Aorta (tissue), 5 donors: Measurements from ENCODE around the gene LINGO3. TPM values are rescaled to one million over a fixed set of nuclear protein-coding genes. Genes with fewer than 3 reads are reported as not detected.
"Not testable (repeated sequence)": the region's sequence is repeated elsewhere in the genome, so short reads cannot be mapped to it uniquely, and the experiment has no call there.

Source experiments
- ATAC-seq: fragments of 200-7000 bp; cut with Tn5 transposase; one replicate; pipeline ENCODE4 v1.9.1; 2022; ENCODE audit warnings: moderate library complexity; ENCODE audit not compliant: low FRiP score
- DNase-seq, 2 donors: peaks; one replicate each; pipeline ENCODE4 v3.0.0-alpha.2; 2020
- H3K27ac ChIP-seq, 2 donors: one replicate each; pipeline ENCODE4 v1.5.1; 2013; ENCODE audit warnings: low read length in 2 of 2, mild to moderate bottlenecking in 2 of 2, moderate library complexity in 2 of 2, control low read depth in 1 of 2, inconsistent platforms in 1 of 2, low read depth in 1 of 2
- H3K27me3 ChIP-seq, 2 donors: one replicate each; pipeline ENCODE4 v1.6.1; 2013; ENCODE audit warnings: control low read depth in 1 of 2, low read length in 1 of 2, mild to moderate bottlenecking in 1 of 2, moderate library complexity in 1 of 2; ENCODE audit not compliant: insufficient read depth in 2 of 2, control insufficient read depth in 1 of 2
- H3K36me3 ChIP-seq, 2 donors: one replicate each; pipeline ENCODE4 v1.6.1; 2013; ENCODE audit warnings: control low read depth in 1 of 2, low read length in 1 of 2, mild to moderate bottlenecking in 1 of 2; ENCODE audit not compliant: insufficient read depth in 2 of 2, control insufficient read depth in 1 of 2
- H3K4me1 ChIP-seq, 2 donors: one replicate each; pipeline ENCODE4 v1.6.1; 2013; ENCODE audit warnings: low read length in 2 of 2, control low read depth in 1 of 2, mild to moderate bottlenecking in 1 of 2, moderate library complexity in 1 of 2; ENCODE audit not compliant: insufficient read depth in 2 of 2, control insufficient read depth in 1 of 2
- H3K4me3 ChIP-seq, 2 donors: one replicate each; pipeline ENCODE4 v1.5.1; 2013; ENCODE audit warnings: low read length in 2 of 2, control low read depth in 1 of 2, mild to moderate bottlenecking in 1 of 2
- H3K9me3 ChIP-seq: one replicate; pipeline ENCODE4 v1.6.1; 2013; ENCODE audit warnings: mild to moderate bottlenecking, low read length; ENCODE audit not compliant: control insufficient read depth
- WGBS, 2 donors: extraction: QIAGEN DNeasy Blood & Tissue Kit; methylation state at CpG; one replicate each; pipeline ENCODE4 v1.1.7; 2013; 5-methylcytosine and 5-hydroxymethylcytosine counted together
- intact Hi-C, 2 donors: fragments of 100-400 bp; cut with DNase I; formaldehyde crosslinking; loops; one replicate each; pipeline versions ENCODE4 v1.14.2 to v1.15.0; 2022
- polyA plus RNA-seq, 2 donors: library from polyadenylated mRNA; stranded (reverse); fragments of 200-250 nt; gene quantifications; one replicate each; pipeline ENCODE4 v1.2.3, GENCODE V29; 2013
- total RNA-seq, 2 donors: library from RNA; stranded (reverse); fragmentation: NEBNext Ultra II Directional; extraction: Animal tissue kit (Norgen Biotek cat#: 25700); gene quantifications; one replicate each; pipeline ENCODE4 v1.2.1, GENCODE V29; 2021
- donor health status: healthy with polysubstance abuse.
- donor health status: Bipolar disorder and iron deficiency.
- donor health status: DM: no; HTN: no; CAD: no.
- donor health status: DM: no; HTN: no; CAD: no.
- donor health status: DM: yes; HTN: yes; CAD: no.

Gene LINGO3
- total and polyA plus RNA-seq, 4 donors, result 0.08 TPM; not detected in 3

- H3K9me3 ChIP-seq, result no peaks in the 10 kb centered on the region
- H3K4me1 ChIP-seq, result no peaks in the 10 kb centered on the region
- no peak overlapping the region for H3K27ac ChIP-seq
- H3K4me3 ChIP-seq, result no peak overlapping the region
- ATAC-seq, result no peak
- H3K27me3 ChIP-seq, result no peaks in the 10 kb centered on the region
- 93 to 95% methylated on average over 18 to 28 of the region's 28 CpGs for WGBS, 2 donors
- DNase-seq, result no peak
- intact Hi-C loops, result no loop called here
- H3K36me3 ChIP-seq, result no peaks in the 10 kb centered on the region
Observed at GRCh38 chr19:2351591-2351990, 43.6 kb upstream of the LINGO3 start.

GRCh38 chr19:2350656-2351055 is 42.7 kb upstream of the LINGO3 start:
- intact Hi-C loops, result no loop called here
- no peaks in the 10 kb centered on the region for H3K36me3 ChIP-seq
- no peak overlapping the region for H3K27ac ChIP-seq
- no peaks in the 10 kb centered on the region for H3K27me3 ChIP-seq
- ATAC-seq (no peak), DNase-seq (no peak)
- no peaks in the 10 kb centered on the region for H3K9me3 ChIP-seq
- no peaks in the 10 kb centered on the region for H3K4me1 ChIP-seq
- WGBS, 2 donors, result 81 to 82% methylated on average over 16 of the region's 16 CpGs
- no peak overlapping the region for H3K4me3 ChIP-seq

DNA sequence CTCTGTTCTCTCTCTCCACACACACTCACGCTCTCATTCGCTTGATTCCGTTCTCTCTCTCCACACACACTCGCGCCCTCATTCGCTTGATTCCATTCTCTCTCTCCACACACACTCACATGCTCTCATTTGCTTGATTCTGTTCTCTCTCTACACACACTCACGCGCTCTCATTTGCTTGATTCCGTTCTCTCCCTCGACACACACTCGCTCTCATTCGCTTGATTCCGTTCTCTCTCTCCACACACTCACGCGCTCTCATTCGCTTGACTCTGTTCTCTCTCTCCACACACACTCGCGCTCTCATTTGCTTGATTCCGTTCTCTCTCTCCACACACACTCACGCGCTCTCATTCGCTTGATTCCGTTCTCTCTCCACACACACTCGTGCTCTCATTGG is 41.9 kb upstream of the LINGO3 start:
- H3K27ac ChIP-seq, H3K4me3 ChIP-seq, H3K4me1 ChIP-seq, H3K36me3 ChIP-seq, ATAC-seq, DNase-seq, H3K27me3 ChIP-seq, intact Hi-C loops, H3K9me3 ChIP-seq: not testable (repeated sequence)
- 93 to 94% methylated on average over 24 of the region's 24 CpGs for WGBS, 2 donors

DNA sequence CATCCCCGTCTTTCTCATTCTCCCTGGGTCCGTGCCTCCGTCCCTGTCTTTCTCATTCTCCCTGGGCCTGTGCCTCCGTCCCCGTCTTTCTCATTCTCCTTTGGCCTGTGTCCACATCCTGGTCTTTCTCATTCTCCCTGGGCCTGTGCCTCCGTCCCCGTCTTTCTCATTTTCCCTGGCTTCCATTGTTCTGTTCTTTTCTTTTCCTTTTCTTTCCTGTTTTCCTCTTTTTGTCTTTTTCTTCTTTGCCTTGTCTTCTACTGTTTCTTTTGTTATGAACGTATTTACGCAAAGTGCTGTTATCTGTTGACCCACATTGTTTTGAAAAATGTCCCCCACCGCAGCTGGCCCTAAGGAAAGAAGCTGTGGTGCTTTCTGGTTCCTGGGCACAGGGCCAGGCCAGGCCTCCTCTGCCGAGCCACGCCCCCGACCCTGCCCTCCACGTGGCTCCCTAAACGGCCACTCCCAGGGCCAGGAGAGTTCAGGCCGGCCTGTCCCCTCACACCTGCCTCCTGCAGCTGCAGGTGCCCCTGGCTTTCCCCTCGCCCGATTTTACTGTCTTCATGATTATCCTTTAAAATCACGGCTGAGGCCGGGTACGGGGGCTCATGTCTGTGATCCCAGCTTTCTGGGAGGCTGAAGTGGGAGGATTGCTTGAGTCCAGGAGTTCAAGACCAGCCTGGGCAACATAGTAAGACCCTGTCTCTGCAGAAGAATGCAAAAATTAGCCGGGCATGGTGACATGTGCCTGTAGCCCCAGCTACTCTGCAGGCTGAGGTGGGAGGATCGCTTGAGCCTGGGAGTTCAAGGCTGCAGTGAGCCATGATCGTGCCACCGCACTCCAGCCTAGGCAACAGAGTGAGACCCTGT is 38.1 kb upstream of the LINGO3 start:
- H3K4me1 ChIP-seq, result no peaks in the 10 kb centered on the region
- ATAC-seq, result no peak
- DNase-seq, result peak in 1 of 2 donors; percentile 67
- no peaks in the 10 kb centered on the region for H3K9me3 ChIP-seq
- intact Hi-C loops, result no loop called here
- WGBS, 2 donors, result 81% methylated on average over 25 of the region's 25 CpGs
- no peaks in the 10 kb centered on the region for H3K36me3 ChIP-seq
- no peak overlapping the region for H3K27ac ChIP-seq
- H3K4me3 ChIP-seq, result no peak overlapping the region
- H3K27me3 ChIP-seq, result no peaks in the 10 kb centered on the region

DNA sequence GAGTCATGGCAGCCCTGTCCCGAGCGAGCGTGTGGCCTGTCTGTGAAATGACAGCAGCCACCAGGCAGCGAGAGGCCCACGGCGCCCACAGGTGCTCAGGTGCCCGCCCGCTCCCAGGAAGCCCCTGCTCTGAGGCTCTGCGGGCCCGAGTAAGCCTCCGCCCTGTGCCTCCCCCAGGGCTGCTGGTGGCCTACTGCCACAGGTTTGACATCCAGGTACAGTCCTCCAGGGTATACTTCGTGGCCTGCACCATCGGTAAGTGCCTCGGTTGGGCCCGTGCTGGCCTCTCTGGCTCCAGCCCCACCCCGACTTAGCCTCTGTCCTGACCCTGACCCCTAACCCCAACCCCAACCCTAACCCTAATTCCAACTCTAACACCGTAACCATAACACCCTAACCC is 37.1 kb upstream of the LINGO3 start:
- Histone ChIP-seq H3K4me1 (no peaks in the 10 kb centered on the region), H3K27ac (no peak overlapping the region), H3K9me3 (no peaks in the 10 kb centered on the region), H3K27me3 (no peaks in the 10 kb centered on the region), H3K36me3 (no peaks in the 10 kb centered on the region), H3K4me3 (no peak overlapping the region)
- intact Hi-C loops, result no loop called here
- 96 to 98% methylated on average over 17 of the region's 17 CpGs for WGBS, 2 donors
- DNase-seq (no peak), ATAC-seq (peak; percentile 26)

GRCh38 chr19:2344381-2344870 is 36.5 kb upstream of the LINGO3 start:
- H3K4me3 ChIP-seq, result no peak overlapping the region
- H3K27me3 ChIP-seq, result no peaks in the 10 kb centered on the region
- no peaks in the 10 kb centered on the region for H3K36me3 ChIP-seq
- intact Hi-C loops, result no loop called here
- H3K27ac ChIP-seq, result no peak overlapping the region
- no peaks in the 10 kb centered on the region for H3K9me3 ChIP-seq
- no peaks in the 10 kb centered on the region for H3K4me1 ChIP-seq
- WGBS, 2 donors, result 93 to 94% methylated on average over 24 of the region's 24 CpGs
- ATAC-seq, result no peak
- no peak for DNase-seq

DNA sequence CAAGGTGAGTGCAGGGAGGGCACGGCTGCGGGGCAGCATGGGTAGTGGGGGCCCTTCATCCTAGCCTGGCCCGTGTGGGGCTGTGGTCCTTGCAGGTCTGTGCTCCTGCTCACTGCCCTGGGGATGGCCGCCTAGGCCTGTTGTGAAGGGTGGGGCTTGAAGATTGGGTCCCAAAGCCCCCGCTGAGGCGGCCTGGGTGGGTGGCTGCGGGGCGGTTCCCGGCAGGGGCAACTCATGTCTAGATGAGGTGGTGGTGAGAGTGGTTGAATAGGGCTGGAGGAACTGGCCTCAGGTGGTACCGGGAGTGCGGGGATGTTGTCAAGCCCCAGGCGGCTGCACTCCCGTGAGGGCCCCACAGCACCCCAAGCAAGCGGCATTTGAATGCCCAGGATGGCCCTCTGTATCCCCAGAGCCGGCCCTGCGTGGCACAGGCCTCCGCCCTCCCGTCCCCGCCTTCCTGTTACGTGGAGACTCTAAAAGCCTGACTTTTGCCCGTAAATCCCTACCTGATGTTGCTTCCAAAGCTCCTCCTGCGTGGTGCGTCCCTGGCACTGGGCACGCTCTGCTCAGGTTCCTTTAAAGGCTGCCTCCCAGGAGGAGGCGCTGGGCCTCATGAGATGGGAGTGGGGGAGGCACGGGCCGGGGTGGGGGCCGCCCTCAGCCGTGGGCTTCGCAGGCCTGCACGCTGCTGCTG is 35.5 kb upstream of the LINGO3 start:
- H3K4me3 ChIP-seq, result no peak overlapping the region
- H3K27me3 ChIP-seq, result no peaks in the 10 kb centered on the region
- no peaks in the 10 kb centered on the region for H3K9me3 ChIP-seq
- ATAC-seq (no peak), DNase-seq (no peak)
- 94% methylated on average over 30 to 31 of the region's 31 CpGs for WGBS, 2 donors
- H3K27ac ChIP-seq, result no peak overlapping the region
- intact Hi-C loops, result no loop called here
- no peaks in the 10 kb centered on the region for H3K36me3 ChIP-seq
- H3K4me1 ChIP-seq, result no peaks in the 10 kb centered on the region

DNA sequence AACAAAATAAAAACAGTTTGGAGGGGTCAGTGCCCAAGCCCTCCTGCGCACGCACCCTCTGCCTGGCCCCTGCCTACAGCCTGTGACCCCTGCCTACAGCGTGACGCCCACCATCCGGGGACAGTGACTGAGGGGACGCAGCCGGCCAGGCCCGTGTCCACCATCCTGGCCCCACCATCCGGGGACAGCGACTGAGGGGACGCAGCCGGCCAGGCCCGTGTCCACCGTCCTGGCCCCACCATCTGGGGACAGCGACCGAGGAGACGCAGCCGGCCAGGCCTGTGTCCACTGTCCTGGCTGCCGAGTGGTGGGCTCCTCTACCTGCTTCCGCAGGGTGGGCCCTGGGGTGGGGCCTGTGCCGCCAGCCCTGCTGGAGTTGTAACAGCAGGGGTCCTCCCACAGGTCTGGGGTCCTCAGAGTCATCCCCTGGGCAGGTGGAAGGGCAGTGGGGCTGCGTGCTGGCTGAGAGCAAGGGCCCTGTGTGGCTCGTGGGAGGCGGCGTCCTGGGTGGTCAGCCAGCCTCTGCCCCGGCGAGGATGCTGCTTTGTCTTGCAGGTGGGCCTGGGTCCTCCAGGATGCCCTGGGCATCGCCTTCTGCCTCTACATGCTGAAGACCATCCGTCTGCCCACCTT is 34.8 kb upstream of the LINGO3 start:
- no peaks in the 10 kb centered on the region for H3K36me3 ChIP-seq
- DNase-seq (no peak), ATAC-seq (no peak)
- H3K4me1 ChIP-seq, result no peaks in the 10 kb centered on the region
- no peaks in the 10 kb centered on the region for H3K9me3 ChIP-seq
- no peak overlapping the region for H3K27ac ChIP-seq
- H3K27me3 ChIP-seq, result no peaks in the 10 kb centered on the region
- no peak overlapping the region for H3K4me3 ChIP-seq
- 93 to 95% methylated on average over 28 to 29 of the region's 29 CpGs for WGBS, 2 donors
- intact Hi-C loops, result no loop called here
